Measurements from ENCODE around the gene STOM.
"Not testable (repeated sequence)": the region's sequence is repeated elsewhere in the genome, so short reads cannot be mapped to it uniquely, and the experiment has no call there.

Gene STOM

GRCh38 chr9:121292051-121292450 is 78.0 kb downstream of the STOM start:
- no peak for TF ChIP-seq MYC (IDR thresholded peaks at IDR 0.05; ENCODE audit: low read depth, low read length)
- no peak for TF ChIP-seq CTCF (IDR thresholded peaks at IDR 0.05; ENCODE audit: low read depth, low read length)
- no peak overlapping the region for H3K4me3 ChIP-seq (ENCODE audit: low read depth, low read length)
- DNase-seq (ENCODE audit: low read depth): no peak

GRCh38 chr9:121291536-121291935 is 78.5 kb downstream of the STOM start:
- DNase-seq (ENCODE audit: low read depth); H3K4me3 ChIP-seq (ENCODE audit: low read depth, low read length): not testable (repeated sequence)

- DNase-seq (ENCODE audit: low read depth): peak; percentile 36
- no peak for TF ChIP-seq CTCF (IDR thresholded peaks at IDR 0.05; ENCODE audit: low read depth, low read length)
- no peak for TF ChIP-seq POLR2A (IDR thresholded peaks at IDR 0.05; ENCODE audit: extremely low read depth, insufficient read length)
- no peak for TF ChIP-seq MYC (IDR thresholded peaks at IDR 0.05; ENCODE audit: low read depth, low read length)
- H3K4me3 ChIP-seq (ENCODE audit: low read depth, low read length): no peak overlapping the region
Measured at GRCh38 chr9:121289772-121290370, 80.2 kb downstream of the STOM start.

- DNase-seq (ENCODE audit: low read depth): peak; percentile 38
- TF ChIP-seq MYC (IDR thresholded peaks at IDR 0.05; ENCODE audit: low read depth, low read length) (no peak), POLR2A (IDR thresholded peaks at IDR 0.05; ENCODE audit: extremely low read depth, insufficient read length) (no peak), CTCF (IDR thresholded peaks at IDR 0.05; ENCODE audit: low read depth, low read length) (no peak), MAX (IDR thresholded peaks at IDR 0.05; ENCODE audit: low read depth, low read length) (no peak)
- H3K4me3 ChIP-seq (ENCODE audit: low read depth, low read length): no peak overlapping the region
Measured at GRCh38 chr9:121289026-121289771, 80.9 kb downstream of the STOM start.
